ENCODE data around the gene UNC5A. TPM values are rescaled to one million over a fixed set of nuclear protein-coding genes. Genes with fewer than 3 reads are reported as not detected.

Gene UNC5A
- total RNA-seq, 1 donor from 2014 or later, result 1.7 TPM

GRCh38 chr5:176769911-176770310, 40.4 kb upstream of the UNC5A start:
- Mint-ChIP-seq H3K36me3 (no peaks in the 10 kb centered on the region), H3K9me3 (peaks cover 12% of the 10 kb centered on the region), H3K4me3 (no peak overlapping the region), H3K27ac (no peak overlapping the region), H3K27me3 (peaks cover 43% of the 10 kb centered on the region), H3K4me1 (ENCODE audit: unreplicated experiment) (peaks cover 2% of the 10 kb centered on the region)
- TF ChIP-seq CTCF (conservative IDR thresholded peaks at IDR 0.05), result no peak
- peak; percentile 27 for DNase-seq (ENCODE audit: extremely low spot score, unreplicated experiment)

GRCh38 chr5:176770431-176770830, 39.9 kb upstream of the UNC5A start:
- no peak for TF ChIP-seq CTCF (conservative IDR thresholded peaks at IDR 0.05)
- peak; percentile 15 for DNase-seq (ENCODE audit: extremely low spot score, unreplicated experiment)
- peaks cover 4% of the 10 kb centered on the region for H3K4me1 Mint-ChIP-seq (ENCODE audit: unreplicated experiment)
- no peak overlapping the region for H3K4me3 Mint-ChIP-seq
- no peaks in the 10 kb centered on the region for H3K36me3 Mint-ChIP-seq
- peaks cover 43% of the 10 kb centered on the region for H3K27me3 Mint-ChIP-seq
- peaks cover 6% of the 10 kb centered on the region for H3K9me3 Mint-ChIP-seq
- H3K27ac Mint-ChIP-seq, result no peak overlapping the region

- peak; percentile 22 for DNase-seq (ENCODE audit: extremely low spot score, unreplicated experiment)
- Mint-ChIP-seq H3K4me1 (ENCODE audit: unreplicated experiment) (peaks cover 4% of the 10 kb centered on the region), H3K4me3 (no peak overlapping the region), H3K36me3 (no peaks in the 10 kb centered on the region), H3K27ac (no peak overlapping the region), H3K9me3 (no peaks in the 10 kb centered on the region), H3K27me3 (peaks cover 37% of the 10 kb centered on the region)
- TF ChIP-seq CTCF (conservative IDR thresholded peaks at IDR 0.05), result no peak
Observed at GRCh38 chr5:176771102-176771845, 39.1 kb upstream of the UNC5A start.

GRCh38 chr5:176772271-176773210, 37.8 kb upstream of the UNC5A start:
- Mint-ChIP-seq H3K4me3 (no peak overlapping the region), H3K36me3 (no peaks in the 10 kb centered on the region), H3K27me3 (peaks cover 36% of the 10 kb centered on the region), H3K4me1 (ENCODE audit: unreplicated experiment) (peaks cover 4% of the 10 kb centered on the region), H3K9me3 (no peaks in the 10 kb centered on the region), H3K27ac (no peak overlapping the region)
- DNase-seq (ENCODE audit: extremely low spot score, unreplicated experiment), result peak; percentile 20
- no peak for TF ChIP-seq CTCF (conservative IDR thresholded peaks at IDR 0.05)

- peak; percentile 51 for DNase-seq (ENCODE audit: extremely low spot score, unreplicated experiment)
- TF ChIP-seq CTCF (conservative IDR thresholded peaks at IDR 0.05), result no peak
- H3K27ac Mint-ChIP-seq, result no peak overlapping the region
- H3K4me3 Mint-ChIP-seq, result no peak overlapping the region
- peaks cover 4% of the 10 kb centered on the region for H3K4me1 Mint-ChIP-seq (ENCODE audit: unreplicated experiment)
- no peaks in the 10 kb centered on the region for H3K36me3 Mint-ChIP-seq
- peaks cover 32% of the 10 kb centered on the region for H3K27me3 Mint-ChIP-seq
- H3K9me3 Mint-ChIP-seq, result no peaks in the 10 kb centered on the region
Observed at GRCh38 chr5:176773408-176774035, 36.8 kb upstream of the UNC5A start.
